Kidney glomerular epithelial cell (primary cell): ENCODE results near the gene SLC24A3.

Source experiments
- DNase-seq: peaks from one replicate; lab custom pipeline; 2025; lab: John Stamatoyannopoulos, UW

The SLC24A3 gene

GRCh38 chr20:19598117-19598850, 385.8 kb downstream of the SLC24A3 start:
- no peak for DNase-seq

- DNase-seq = no peak
Observed at GRCh38 chr20:19599200-19599599, 386.8 kb downstream of the SLC24A3 start.

GRCh38 chr20:19600042-19600441, 387.6 kb downstream of the SLC24A3 start:
- DNase-seq = no peak

- DNase-seq = no peak
Observed at GRCh38 chr20:19601126-19601810, 388.8 kb downstream of the SLC24A3 start.

- no peak for DNase-seq
Observed at GRCh38 chr20:19602675-19603375, 390.4 kb downstream of the SLC24A3 start.

- DNase-seq = no peak
Observed at GRCh38 chr20:19603376-19603750, 390.9 kb downstream of the SLC24A3 start.

GRCh38 chr20:19605786-19606485, 393.5 kb downstream of the SLC24A3 start:
- DNase-seq = no peak

GRCh38 chr20:19609642-19610223, 397.3 kb downstream of the SLC24A3 start:
- peak; percentile 49 for DNase-seq

- DNase-seq = no peak
Observed at GRCh38 chr20:19615629-19616028, 403.2 kb downstream of the SLC24A3 start.

- no peak for DNase-seq
Observed at GRCh38 chr20:19616081-19616480, 403.6 kb downstream of the SLC24A3 start.

GRCh38 chr20:19616620-19617019, 404.2 kb downstream of the SLC24A3 start:
- DNase-seq = no peak

- no peak for DNase-seq
Observed at GRCh38 chr20:19617256-19617655, 404.8 kb downstream of the SLC24A3 start.

GRCh38 chr20:19618711-19619110, 406.3 kb downstream of the SLC24A3 start:
- DNase-seq = no peak

GRCh38 chr20:19619904-19620430, 407.5 kb downstream of the SLC24A3 start:
- no peak for DNase-seq

- DNase-seq = no peak
Observed at GRCh38 chr20:19620446-19620845, 408.0 kb downstream of the SLC24A3 start.

GRCh38 chr20:19621072-19621471, 408.6 kb downstream of the SLC24A3 start:
- peak; percentile 33 for DNase-seq

GRCh38 chr20:19624221-19624965, 412.0 kb downstream of the SLC24A3 start:
- DNase-seq = no peak

GRCh38 chr20:19625426-19625825, 413.0 kb downstream of the SLC24A3 start:
- no peak for DNase-seq

- no peak for DNase-seq
Observed at GRCh38 chr20:19626896-19627295, 414.5 kb downstream of the SLC24A3 start.

- peak; percentile 74 for DNase-seq
Observed at GRCh38 chr20:19628570-19629134, 416.2 kb downstream of the SLC24A3 start.

- no peak for DNase-seq
Observed at GRCh38 chr20:19631410-19631809, 419.0 kb downstream of the SLC24A3 start.
